ENCODE measurements around the gene GPC6.

The GPC6 gene

DNA sequence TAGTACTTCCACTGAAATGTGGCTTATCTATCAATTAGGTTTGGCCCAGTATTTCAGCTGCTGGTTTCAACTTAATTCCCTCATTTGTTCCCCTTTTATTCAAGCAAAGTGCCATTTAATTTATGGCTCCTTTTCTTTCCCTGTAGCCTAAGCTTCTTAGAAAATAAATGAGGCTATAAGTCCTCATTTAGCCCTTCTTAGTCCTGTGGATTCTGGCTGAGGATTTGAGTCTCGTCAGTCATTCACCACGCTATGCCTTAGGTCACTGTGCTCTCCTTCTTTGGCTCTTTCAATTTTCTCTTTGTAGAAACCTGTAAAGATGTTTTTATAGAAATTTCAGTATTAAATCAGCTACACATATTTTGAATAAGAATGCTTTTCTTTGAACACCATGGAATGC is 579.1 kb downstream of the GPC6 start:
- in situ Hi-C loops (cut with MboI; ENCODE audit: low sequenced_read_pairs), result no loop called here

DNA sequence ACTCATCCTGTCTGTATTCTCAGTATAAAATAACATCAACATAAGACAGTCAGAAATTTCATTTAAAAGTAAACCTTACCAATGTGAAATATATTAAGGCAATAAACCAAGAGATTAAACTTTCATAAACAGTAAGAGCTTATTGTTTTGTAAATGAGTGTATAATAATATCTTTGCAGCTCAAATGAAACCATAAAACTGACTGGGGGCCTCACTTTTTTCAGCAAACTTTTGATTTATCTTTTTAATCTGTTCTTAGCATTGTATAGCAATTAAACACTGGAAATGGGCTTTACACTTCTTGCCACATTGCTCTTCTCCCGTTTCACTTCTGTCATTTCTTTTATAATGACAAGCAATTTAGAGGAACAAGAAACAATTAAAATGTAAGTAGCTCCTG is 580.3 kb downstream of the GPC6 start:
- in situ Hi-C loops (cut with MboI; ENCODE audit: low sequenced_read_pairs), result no loop called here

DNA sequence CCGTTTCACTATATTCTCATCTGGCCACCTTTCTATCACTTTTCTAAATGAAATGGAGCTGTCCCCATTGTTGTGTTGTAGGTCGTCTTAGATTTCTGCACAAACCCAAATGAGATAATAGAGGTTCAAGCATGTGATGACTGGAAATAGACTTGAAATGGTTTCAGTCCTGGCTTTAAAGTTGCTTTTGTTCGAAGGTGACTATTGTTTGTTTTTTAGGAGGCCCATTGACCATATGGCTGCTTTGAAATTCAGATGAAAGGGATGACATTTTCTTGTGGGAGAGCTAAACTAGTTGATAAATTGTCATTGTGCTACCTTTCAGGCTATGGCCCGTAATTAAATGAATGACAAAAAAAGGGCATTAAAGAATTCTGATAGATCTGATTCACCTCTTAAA is 583.7 kb downstream of the GPC6 start:
- in situ Hi-C loops (cut with MboI; ENCODE audit: low sequenced_read_pairs), result no loop called here

DNA sequence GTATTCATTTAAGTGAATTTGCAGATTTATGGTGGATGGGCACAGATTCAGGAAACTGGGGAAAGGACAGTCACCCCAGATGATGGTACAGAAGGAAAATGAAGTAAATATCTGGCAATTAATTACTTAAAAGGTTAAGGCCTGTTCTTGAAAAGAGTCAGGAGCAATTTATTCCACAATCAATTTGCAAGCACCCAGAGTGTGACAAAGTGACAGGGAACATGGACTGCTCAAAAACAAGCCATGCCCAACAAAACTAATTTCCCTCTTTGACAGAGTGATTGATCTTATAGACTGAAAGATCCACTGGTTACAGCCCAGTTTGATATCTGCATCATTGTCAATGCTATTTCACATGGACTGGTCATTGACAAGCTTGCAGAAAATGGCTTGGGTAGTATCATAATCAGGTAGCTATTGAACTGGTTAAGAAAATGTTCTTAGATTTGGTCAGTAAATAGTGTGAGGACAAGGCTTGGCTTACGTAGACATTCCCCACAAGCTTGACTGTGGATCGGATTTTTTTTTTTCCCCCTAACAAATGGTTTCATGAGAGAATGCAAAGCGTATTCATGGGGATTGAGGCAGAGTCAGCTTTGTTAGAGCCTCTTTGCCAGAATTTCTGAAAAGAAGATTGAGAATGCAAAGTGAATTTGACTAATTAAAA is 584.6 kb downstream of the GPC6 start:
- in situ Hi-C loops (cut with MboI; ENCODE audit: low sequenced_read_pairs), result no loop called here

DNA sequence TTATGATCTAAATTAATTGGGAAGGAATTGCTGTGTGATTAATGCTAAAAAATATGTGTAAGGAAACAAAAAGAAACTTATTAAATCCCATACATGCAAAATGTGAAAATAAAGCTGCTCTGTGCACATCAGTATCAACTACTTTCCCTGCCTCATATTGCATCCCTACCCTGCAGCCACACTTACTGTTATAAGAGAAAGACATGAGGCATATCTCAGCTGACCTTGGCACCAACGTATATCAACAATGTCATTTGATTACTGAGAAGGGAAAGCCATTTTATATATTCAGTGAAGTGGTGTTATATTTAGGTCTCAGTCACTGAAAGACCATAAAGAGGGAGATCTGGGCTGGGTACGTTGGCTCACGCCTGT is 585.1 kb downstream of the GPC6 start:
- in situ Hi-C loops (cut with MboI; ENCODE audit: low sequenced_read_pairs), result no loop called here

DNA sequence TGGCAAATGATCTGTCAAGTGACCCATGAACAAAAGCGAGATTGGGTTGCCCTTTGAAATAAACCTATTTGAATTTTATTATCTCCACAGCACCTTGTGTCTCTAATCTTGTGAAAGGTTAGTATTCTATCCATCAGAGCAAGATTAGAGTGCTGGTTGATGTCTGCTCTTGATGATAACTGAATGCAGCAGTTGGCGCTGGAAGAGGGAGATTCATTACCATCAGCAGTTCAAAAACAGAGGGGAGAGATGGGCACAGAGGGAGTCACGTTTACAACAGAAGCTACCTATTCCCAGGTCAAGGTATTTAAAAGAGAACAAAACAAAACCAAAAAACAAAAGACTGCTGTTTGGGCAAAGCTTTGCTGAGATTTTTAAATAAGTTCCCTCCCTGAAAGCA is 588.1 kb downstream of the GPC6 start:
- in situ Hi-C loops (cut with MboI; ENCODE audit: low sequenced_read_pairs), result no loop called here

DNA sequence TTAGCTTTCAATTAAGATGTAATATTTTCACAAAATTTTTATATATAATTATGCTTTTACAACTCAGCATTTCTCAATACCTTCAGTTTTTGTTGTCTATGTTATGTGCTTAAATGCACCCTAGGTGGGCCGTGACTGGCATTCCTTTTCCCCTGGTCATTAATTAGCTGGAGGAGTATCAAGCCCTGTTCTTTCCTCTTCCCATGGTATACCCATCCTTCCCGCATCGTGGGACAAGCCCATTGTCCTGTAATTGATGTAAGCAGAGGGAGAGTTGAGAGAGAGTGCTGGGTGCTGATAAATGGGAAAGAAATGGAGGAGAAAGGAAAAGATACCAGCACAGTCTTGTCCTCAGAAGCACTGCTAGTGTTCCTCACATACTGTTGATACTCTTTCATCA is 591.7 kb downstream of the GPC6 start:
- in situ Hi-C loops (cut with MboI; ENCODE audit: low sequenced_read_pairs), result no loop called here

DNA sequence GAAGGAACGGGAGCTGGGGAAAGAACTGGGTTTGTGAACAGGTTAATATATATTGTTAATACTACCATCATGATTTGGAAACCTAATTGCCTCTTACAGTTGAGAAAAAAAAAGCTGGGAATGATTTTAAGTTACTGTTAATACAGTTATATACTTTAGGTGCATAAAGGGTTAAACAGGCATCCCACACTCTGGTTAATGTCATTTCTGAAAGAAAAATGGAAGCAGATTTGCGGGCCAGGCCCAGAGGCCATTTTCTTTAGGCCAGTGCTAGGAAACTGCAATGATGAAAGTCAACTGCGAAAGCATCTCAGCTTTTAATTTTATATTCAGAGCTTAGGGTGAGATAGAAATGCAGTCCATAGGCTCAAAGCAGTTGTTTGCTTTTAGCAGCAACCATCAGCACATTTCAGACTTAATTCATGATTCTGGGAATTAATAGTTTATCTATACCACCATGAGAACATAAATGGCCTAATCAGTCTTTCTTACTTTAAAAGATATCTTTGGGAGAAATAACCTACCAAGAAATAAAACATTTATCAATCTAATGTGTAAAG is 592.8 kb downstream of the GPC6 start:
- in situ Hi-C loops (cut with MboI; ENCODE audit: low sequenced_read_pairs), result no loop called here

DNA sequence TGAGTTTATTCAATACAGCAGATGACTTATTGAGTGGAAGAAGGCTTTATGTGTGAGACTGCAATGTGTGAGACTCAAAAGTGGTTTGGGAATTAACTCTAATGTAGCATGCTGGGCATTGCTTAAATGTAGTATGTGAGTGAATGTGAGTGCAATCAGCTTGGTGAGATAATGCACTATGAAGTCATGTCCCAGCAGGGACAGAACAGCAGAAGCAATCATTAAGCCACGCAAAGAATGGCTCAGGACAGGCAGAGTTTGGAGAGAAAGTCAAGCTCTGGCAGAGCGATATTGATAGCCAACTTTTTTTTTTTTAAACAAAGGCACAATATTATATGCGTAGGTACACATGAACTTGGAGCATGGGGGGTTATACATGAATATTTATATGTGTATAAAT is 597.7 kb downstream of the GPC6 start:
- in situ Hi-C loops (cut with MboI; ENCODE audit: low sequenced_read_pairs), result no loop called here

DNA sequence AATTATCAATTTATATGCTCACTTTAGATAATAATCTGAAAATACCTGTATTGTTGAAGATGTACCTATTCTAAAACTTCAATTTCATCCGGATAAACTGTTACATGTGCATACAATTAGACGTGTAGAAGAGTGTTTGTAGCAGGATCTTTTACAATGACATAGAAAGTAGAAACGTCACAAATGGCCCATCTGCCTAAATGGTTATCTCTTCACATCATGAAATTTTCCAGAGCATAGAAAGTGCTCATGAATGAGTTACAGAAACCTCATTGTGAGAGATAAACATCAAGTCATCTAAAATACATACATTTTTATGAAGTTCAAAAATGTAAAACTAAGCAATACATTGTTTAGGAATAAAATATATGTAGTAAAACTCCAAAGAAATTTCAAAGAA is 607.4 kb downstream of the GPC6 start:
- in situ Hi-C loops (cut with MboI; ENCODE audit: low sequenced_read_pairs), result no loop called here

DNA sequence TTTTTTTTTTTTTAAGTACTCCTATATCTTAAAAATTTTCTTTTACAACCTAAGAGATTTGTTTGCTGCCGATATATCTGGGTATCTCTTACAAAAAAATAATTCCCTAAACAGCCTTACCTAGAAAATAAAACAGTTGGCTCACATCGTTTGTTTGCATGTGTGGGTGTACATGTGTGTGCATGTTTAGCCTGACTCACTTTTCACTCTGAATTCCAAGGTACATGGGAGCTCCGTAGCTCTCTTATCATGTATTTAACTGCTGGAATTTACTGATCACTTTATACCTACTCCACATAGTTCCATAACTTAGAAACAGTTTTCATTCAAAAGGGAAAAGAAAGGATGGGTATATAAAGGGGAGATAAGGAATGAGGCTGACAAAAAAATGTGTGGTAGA is 616.5 kb downstream of the GPC6 start:
- in situ Hi-C loops (cut with MboI; ENCODE audit: low sequenced_read_pairs), result no loop called here

DNA sequence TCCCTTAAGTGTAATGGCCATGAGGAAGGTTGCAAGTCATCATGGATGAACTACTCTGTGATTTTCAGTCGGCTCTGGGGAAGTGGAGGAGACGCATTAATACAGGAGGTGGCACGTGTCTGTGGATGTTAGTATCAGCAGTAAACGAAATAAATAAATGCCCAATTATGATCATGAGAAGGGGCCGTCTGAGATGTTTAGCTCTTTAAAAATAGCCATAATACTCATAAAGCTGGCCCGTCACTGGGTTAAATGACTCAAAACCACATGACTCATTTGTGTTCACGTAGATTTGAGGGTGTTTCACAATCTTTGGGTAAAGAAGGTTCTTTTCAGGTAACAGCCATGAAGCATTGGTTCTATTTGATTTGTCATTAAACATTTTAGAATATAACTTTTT is 620.6 kb downstream of the GPC6 start:
- in situ Hi-C loops (cut with MboI; ENCODE audit: low sequenced_read_pairs), result no loop called here

DNA sequence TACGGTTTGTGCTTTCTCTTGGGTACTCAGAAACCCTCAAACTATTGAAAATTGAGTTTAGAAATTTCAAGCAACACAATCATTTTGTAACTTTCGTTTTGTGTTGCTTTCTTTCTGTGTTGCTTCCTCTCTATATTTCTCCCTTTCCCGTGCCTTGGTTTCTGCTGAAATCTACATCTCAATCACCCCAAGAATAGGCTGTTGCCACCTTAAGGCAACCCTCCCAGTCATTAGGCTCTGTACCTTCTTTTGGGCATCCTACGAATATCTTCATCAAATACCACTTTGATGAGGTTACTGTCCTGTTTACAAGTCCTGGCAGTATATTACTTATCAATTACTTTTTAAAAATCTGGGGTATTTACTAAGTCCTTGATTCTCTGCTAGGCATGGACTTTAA is 621.6 kb downstream of the GPC6 start:
- in situ Hi-C loops (cut with MboI; ENCODE audit: low sequenced_read_pairs), result no loop called here

DNA sequence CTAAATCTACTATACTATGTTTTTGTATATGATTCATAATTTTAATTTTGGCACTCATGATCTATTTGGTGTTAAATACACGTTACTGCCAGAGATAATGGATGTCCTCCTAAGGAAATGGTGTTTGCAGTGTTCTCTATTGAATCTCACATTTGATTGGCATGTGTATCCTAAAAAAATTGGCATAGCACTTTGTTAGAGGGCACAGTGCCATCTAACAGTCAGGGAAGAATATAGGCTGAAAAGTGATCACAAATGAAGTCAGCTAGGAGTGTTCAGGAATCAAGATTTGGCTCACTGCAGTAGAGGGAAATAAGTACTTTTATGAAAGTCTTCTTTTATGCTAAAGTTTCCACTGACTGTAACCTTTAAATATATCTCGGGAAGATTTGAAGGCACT is 624.6 kb downstream of the GPC6 start:
- in situ Hi-C loops (cut with MboI; ENCODE audit: low sequenced_read_pairs), result no loop called here

DNA sequence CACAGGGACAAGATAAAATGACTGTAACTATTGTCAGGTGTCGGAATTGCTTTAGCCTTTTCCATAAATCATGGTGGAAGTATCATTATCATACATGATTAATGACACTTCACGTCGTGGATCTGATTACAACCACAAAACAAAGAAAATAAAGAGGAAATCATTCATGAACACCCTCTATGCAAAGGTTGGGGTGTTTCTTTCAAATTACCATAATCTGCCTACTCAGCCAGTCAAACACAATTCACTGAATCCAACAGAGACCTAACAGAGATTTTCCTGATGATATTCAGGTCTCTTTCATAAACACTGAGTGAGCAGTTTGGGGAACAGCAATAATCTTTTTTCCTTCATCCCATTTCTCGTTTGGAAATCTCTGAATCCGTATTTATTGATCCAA is 627.3 kb downstream of the GPC6 start:
- in situ Hi-C loops (cut with MboI; ENCODE audit: low sequenced_read_pairs), result no loop called here

DNA sequence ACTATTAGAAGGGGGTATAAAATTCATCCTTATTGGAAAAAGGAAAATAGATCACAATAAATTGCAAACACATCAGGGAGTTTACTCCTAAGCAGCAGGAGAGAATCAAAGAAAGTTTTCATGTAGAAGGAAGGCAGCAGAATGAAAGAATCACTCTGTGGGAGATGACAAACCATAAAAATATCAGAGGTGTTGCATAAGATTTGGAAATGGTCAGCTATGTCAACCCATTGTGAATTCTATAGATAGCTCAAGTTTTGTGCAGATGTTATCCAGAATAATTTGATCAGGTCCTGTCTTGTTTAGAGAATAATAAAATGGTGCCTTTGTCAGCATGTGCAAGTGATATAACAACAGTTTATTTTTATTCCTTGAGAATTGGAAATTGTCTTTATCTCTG is 630.5 kb downstream of the GPC6 start:
- in situ Hi-C loops (cut with MboI; ENCODE audit: low sequenced_read_pairs), result no loop called here

DNA sequence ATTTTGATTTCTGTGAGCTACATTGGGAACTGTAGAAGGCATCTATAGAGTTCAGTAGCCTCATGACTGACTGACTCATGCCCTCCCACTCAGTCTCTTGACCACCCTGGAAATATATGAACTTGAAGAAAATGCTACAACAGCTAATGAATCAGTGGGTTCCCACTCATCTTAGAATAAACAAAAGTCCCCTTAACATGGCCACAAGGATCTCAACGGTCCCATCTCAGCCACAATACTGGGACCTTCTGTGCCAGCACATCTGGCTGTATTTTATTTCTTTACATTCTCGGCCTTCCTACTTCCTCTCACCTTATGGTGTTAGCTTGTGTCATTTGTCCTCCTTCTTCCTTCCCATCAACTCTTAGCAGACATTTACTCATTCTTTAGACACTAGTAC is 633.1 kb downstream of the GPC6 start:
- in situ Hi-C loops (cut with MboI; ENCODE audit: low sequenced_read_pairs), result no loop called here

DNA sequence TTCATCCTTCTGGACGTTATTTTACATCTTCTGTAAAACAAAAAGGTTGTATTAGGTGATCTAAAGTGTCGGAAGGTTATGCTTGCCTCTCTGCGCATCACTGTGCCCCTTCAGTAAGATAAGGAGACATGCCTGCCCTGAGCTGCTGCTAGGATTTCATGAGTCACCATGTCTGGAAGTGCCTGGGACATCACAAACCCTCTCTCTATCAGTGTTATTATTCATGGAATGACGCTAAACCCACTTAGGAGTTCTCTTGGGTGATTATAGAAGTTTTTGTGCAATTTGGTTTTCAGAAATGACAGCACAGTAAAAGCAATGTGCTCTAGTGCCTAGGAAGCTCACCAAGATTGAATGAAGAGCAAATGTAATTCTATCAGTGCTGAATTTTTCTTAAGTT is 635.2 kb downstream of the GPC6 start:
- in situ Hi-C loops (cut with MboI; ENCODE audit: low sequenced_read_pairs), result no loop called here

DNA sequence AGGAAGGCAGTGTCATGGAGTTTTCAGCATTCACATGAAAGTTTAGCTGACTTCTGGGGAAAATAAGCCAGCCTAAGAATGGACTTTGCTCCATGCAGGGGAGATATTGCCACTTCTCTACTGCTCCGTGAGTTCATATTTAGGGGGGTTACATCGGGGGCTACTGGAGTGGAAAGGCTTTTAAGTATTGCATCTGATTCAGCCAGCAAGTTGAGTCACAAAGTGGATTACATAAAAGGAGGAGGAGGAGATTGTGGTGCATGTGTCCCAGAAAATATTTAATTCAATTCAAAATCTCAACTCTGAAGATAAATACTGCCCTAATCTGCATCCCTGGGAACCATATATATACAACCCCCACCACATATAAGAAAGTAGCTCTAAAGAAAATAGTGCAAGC is 635.7 kb downstream of the GPC6 start:
- in situ Hi-C loops (cut with MboI; ENCODE audit: low sequenced_read_pairs), result no loop called here

DNA sequence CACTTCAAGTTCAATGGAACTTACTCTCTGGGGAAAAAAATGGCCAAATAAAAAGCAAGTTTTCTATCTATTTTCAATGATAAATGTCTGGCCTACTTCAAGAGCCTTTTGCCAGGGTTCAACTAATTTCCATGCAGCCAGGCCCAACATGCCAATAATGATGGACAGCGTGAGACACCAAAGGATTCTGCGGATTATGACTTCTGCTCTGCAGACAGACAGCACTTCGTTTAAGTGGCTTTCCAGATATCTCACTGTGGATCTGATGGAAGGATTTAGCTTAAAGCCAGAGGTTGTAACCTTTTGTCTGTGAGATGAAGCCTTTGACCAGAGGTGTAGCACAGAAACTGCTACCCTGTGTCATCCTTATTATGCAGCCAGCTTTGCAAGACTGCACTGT is 638.6 kb downstream of the GPC6 start:
- in situ Hi-C loops (cut with MboI; ENCODE audit: low sequenced_read_pairs), result no loop called here

DNA sequence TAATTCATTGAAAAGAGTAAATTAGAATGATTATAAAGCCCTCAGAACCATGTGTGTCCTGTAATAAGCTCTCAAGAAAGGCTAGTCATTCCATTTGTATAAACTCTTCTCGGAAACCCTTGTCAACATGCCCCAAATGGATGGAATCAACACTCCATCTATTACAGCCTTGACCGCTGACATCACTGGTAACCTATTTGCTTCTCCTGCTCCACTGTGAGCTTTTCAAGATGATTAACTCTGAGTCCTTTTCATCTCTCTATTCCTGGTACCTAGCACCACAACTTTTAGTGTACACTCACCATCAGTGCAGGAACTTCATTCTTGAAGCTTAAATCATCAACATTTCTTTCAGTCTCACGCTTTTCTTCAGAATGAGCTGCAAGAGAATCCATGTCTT is 640.9 kb downstream of the GPC6 start:
- in situ Hi-C loops (cut with MboI; ENCODE audit: low sequenced_read_pairs), result no loop called here

DNA sequence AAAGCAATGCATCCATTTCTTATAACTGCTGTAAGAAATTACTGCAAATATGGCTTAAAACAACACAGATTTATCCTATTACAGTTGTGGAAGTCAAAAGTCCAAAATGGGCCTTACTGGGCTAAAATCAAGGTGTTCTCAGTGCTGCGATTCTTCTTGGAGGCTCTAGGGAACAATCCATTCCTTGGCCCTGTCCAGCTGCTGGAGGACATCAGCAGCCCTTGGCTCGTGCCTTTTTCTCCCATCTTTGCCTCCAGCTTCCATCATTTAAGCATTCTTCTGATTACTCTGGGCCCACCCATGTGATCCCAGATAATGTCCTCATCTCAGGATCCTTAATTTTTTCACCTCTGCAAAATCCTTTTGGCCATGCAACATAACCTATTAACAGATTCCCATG is 645.8 kb downstream of the GPC6 start:
- in situ Hi-C loops (cut with MboI; ENCODE audit: low sequenced_read_pairs), result no loop called here

DNA sequence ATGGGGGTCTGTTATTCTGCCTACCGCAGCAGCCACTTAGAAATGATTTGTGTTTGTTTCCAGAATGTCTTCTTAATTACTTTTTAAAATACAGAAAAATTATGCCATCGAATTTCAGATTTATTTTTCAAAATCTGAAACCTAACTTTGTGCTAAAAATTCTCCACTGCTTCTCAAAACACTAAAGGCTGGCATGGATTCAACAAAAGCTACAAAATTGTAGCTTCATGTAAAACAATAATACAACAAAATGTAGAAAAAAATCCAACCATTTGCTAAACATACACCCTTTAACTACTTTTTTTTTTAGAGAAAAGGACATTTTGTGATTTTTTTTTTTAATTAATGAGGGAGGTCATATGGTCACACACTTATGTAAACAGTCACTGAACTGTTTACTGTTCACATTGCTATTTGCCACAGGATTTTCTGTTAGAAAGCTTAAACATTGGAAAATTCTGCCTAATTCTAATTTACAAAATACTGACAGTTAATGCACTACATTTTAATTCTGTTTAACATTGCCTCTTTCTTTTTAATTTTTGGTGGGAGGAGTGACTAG is 646.3 kb downstream of the GPC6 start:
- in situ Hi-C loops (cut with MboI; ENCODE audit: low sequenced_read_pairs), result no loop called here
